ENCODE data around the gene MAOB. TPM values are rescaled to one million over a fixed set of nuclear protein-coding genes. Genes with fewer than 3 reads are reported as not detected.

Gene MAOB
- total and polyA plus RNA-seq, 2 donors (not counting 1 experiment from before 2014, with no cell fraction given) = 3.8 to 4.6 TPM

DNA sequence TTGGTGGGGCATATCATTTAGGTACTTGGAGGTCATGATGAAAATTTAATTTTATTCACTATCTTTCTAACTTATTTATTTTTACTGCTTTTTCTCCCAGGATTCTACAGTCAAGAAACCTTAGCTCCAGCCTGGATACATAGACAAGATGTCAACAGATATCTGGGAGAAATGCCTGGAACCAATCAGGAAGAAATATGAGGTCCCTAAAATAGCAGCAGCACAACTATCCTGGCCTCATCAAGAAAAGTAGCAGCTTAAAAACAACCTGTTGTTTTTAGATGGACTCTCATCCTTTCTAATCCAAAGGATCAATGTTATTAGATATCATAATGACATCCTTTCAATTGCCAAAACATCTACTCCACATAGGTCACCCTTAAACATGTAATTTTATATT, 54.5 kb downstream of the MAOB start:
- no peak overlapping the region for H2AFZ ChIP-seq (ENCODE audit: low read length)
- no peak overlapping the region for H3K4me3 ChIP-seq (replicated peaks in 1 of 4; ENCODE audit: control extremely low read depth in 1 of 4, insufficient read depth in 1 of 4, low read depth in 3 of 4, low read length in 4 of 4)
- H4K20me1 ChIP-seq (ENCODE audit: control insufficient read depth, extremely low read depth, insufficient read depth, low read length) = no peaks in the 10 kb centered on the region
- H3K79me2 ChIP-seq (ENCODE audit: control insufficient read depth, insufficient read depth, low read length) = no peaks in the 10 kb centered on the region
- H3K36me3 ChIP-seq (ENCODE audit: control insufficient read depth, insufficient read depth, low read length) = no peaks in the 10 kb centered on the region
- no peak for TF ChIP-seq EZH2 (IDR thresholded peaks at IDR 0.05; ENCODE audit: low read length, missing control alignments)
- TF ChIP-seq, protein P1, sequence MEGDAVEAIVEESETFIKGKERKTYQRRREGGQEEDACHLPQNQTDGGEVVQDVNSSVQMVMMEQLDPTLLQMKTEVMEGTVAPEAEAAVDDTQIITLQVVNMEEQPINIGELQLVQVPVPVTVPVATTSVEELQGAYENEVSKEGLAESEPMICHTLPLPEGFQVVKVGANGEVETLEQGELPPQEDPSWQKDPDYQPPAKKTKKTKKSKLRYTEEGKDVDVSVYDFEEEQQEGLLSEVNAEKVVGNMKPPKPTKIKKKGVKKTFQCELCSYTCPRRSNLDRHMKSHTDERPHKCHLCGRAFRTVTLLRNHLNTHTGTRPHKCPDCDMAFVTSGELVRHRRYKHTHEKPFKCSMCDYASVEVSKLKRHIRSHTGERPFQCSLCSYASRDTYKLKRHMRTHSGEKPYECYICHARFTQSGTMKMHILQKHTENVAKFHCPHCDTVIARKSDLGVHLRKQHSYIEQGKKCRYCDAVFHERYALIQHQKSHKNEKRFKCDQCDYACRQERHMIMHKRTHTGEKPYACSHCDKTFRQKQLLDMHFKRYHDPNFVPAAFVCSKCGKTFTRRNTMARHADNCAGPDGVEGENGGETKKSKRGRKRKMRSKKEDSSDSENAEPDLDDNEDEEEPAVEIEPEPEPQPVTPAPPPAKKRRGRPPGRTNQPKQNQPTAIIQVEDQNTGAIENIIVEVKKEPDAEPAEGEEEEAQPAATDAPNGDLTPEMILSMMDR (conservative IDR thresholded peaks at IDR 0.05 in 1 of 2, IDR thresholded peaks at IDR 0.05 in 1 of 2; ENCODE audit: low read depth in 1 of 2, low read length in 2 of 2) = no peak
- H3K4me1 ChIP-seq (ENCODE audit: control insufficient read depth, extremely low read depth, insufficient read depth, low read length) = no peaks in the 10 kb centered on the region
- DNase-seq (ENCODE audit: low read depth in 2 of 2) = no peak
- H3K4me2 ChIP-seq (ENCODE audit: extremely low read depth, insufficient read depth, low read length) = no peak overlapping the region
- H3K9me3 ChIP-seq (ENCODE audit: control insufficient read depth, insufficient read depth, low read depth, low read length) = no peaks in the 10 kb centered on the region
- H3K9ac ChIP-seq (ENCODE audit: insufficient read depth, low read length) = no peak overlapping the region
- no peak overlapping the region for H3K27ac ChIP-seq (ENCODE audit: insufficient read depth, low read length)
- no peaks in the 10 kb centered on the region for H3K27me3 ChIP-seq (ENCODE audit: control insufficient read depth, insufficient read depth, low read length)

GRCh38 chrX:43822014-43822413, 60.2 kb downstream of the MAOB start:
- Histone ChIP-seq H3K79me2 (ENCODE audit: control insufficient read depth, insufficient read depth, low read length) (no peaks in the 10 kb centered on the region), H3K4me1 (ENCODE audit: control insufficient read depth, extremely low read depth, insufficient read depth, low read length) (no peaks in the 10 kb centered on the region), H4K20me1 (ENCODE audit: control insufficient read depth, extremely low read depth, insufficient read depth, low read length) (no peaks in the 10 kb centered on the region), H3K9ac (ENCODE audit: insufficient read depth, low read length) (no peak overlapping the region), H3K9me3 (ENCODE audit: control insufficient read depth, insufficient read depth, low read depth, low read length) (no peaks in the 10 kb centered on the region), H3K36me3 (ENCODE audit: control insufficient read depth, insufficient read depth, low read length) (no peaks in the 10 kb centered on the region), H3K27ac (ENCODE audit: insufficient read depth, low read length) (no peak overlapping the region), H3K27me3 (ENCODE audit: control insufficient read depth, insufficient read depth, low read length) (no peaks in the 10 kb centered on the region), H3K4me2 (ENCODE audit: extremely low read depth, insufficient read depth, low read length) (no peak overlapping the region), H3K4me3 (replicated peaks in 1 of 4; ENCODE audit: control extremely low read depth in 1 of 4, insufficient read depth in 1 of 4, low read depth in 3 of 4, low read length in 4 of 4) (no peak overlapping the region), H2AFZ (ENCODE audit: low read length) (no peak overlapping the region)
- no peak for TF ChIP-seq EZH2 (IDR thresholded peaks at IDR 0.05; ENCODE audit: low read length, missing control alignments)
- TF ChIP-seq, protein P1 (conservative IDR thresholded peaks at IDR 0.05 in 1 of 2, IDR thresholded peaks at IDR 0.05 in 1 of 2; ENCODE audit: low read depth in 1 of 2, low read length in 2 of 2) = no peak
- peak; percentile 47 to 70 for DNase-seq (ENCODE audit: low read depth in 2 of 2)

DNA sequence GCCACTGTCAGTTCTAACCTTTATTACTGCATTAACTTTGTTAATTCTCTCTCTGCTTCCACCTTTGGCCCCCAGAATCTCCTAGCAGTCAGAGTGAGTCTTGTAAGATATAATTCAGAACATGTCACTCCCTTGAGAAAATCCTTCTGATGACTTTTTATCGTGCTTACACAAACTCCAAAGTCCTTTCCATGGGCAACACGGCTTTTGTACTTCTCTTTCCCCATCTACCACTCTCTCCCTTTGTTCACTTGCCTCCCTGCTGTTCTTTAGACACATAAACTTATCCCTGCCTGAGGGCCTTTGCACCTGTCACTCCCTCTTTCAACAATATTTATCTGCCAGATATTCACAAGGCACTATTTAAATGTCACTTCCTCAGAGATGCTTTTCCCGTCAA, 64.8 kb downstream of the MAOB start:
- Histone ChIP-seq H3K36me3 (ENCODE audit: control insufficient read depth, insufficient read depth, low read length) (no peaks in the 10 kb centered on the region), H3K4me1 (ENCODE audit: control insufficient read depth, extremely low read depth, insufficient read depth, low read length) (no peaks in the 10 kb centered on the region), H3K79me2 (ENCODE audit: control insufficient read depth, insufficient read depth, low read length) (no peaks in the 10 kb centered on the region), H3K9me3 (ENCODE audit: control insufficient read depth, insufficient read depth, low read depth, low read length) (no peaks in the 10 kb centered on the region), H2AFZ (ENCODE audit: low read length) (no peak overlapping the region), H3K9ac (ENCODE audit: insufficient read depth, low read length) (no peak overlapping the region), H3K27me3 (ENCODE audit: control insufficient read depth, insufficient read depth, low read length) (no peaks in the 10 kb centered on the region), H4K20me1 (ENCODE audit: control insufficient read depth, extremely low read depth, insufficient read depth, low read length) (no peaks in the 10 kb centered on the region), H3K4me2 (ENCODE audit: extremely low read depth, insufficient read depth, low read length) (no peak overlapping the region), H3K4me3 (replicated peaks in 1 of 4; ENCODE audit: control extremely low read depth in 1 of 4, insufficient read depth in 1 of 4, low read depth in 3 of 4, low read length in 4 of 4) (no peak overlapping the region), H3K27ac (ENCODE audit: insufficient read depth, low read length) (no peak overlapping the region)
- DNase-seq (ENCODE audit: low read depth in 2 of 2) = no peak
- TF ChIP-seq, protein P1 (conservative IDR thresholded peaks at IDR 0.05 in 1 of 2, IDR thresholded peaks at IDR 0.05 in 1 of 2; ENCODE audit: low read depth in 1 of 2, low read length in 2 of 2) = no peak
- TF ChIP-seq EZH2 (IDR thresholded peaks at IDR 0.05; ENCODE audit: low read length, missing control alignments) = no peak

Data from fibroblast of lung (primary cell).